Measurements from ENCODE around the gene EIF4E1B. TPM values are rescaled to one million over a fixed set of nuclear protein-coding genes. Genes with fewer than 3 reads are reported as not detected.

The EIF4E1B gene
- total and polyA plus RNA-seq, 2 donors (not counting 1 experiment from before 2014, with no cell fraction given) = not detected

DNA sequence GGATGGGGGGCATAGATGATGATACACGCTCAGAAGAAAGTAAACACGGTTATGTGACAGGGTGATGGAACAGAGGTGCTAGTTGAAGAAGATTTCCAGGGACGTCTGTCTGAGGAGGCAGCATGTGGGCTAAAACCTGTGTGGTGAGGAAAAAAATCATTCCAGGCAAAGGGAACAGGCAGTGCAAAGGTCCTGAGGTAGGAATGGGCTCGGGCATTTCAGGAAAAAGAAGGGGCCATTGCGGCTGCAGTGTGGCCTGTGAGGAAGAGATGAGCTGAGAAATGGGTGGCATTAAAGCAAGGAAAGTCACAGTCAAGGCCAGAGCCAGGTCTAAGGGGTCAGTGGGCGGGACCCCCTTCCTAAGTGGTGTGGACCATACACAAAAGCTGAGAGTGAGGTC is 35.0 kb downstream of the EIF4E1B start:
- Mint-ChIP-seq H3K4me1 (peaks cover 6% of the 10 kb centered on the region), H3K27ac (no peak overlapping the region), H3K9me3 (ENCODE audit: insufficient read depth) (no peaks in the 10 kb centered on the region), H3K27me3 (peaks cover 41% of the 10 kb centered on the region), H3K4me3 (no peak overlapping the region)
- Histone ChIP-seq H3K4me2 (replicated peaks; ENCODE audit: low read depth, low read length, poor library complexity, severe bottlenecking) (no peak overlapping the region), H3K27me3 (replicated peaks in 1 of 4; ENCODE audit: control extremely low read depth in 1 of 4, control insufficient read depth in 3 of 4, insufficient read depth in 4 of 4, low read length in 3 of 4) (peaks cover 0 to 34% (median 5%) of the 10 kb centered on the region in 4 experiments), H4K20me1 (ENCODE audit: control insufficient read depth, insufficient read depth, low read length, poor library complexity, severe bottlenecking) (no peaks in the 10 kb centered on the region), H3K79me2 (ENCODE audit: control insufficient read depth, insufficient read depth, low read length) (no peaks in the 10 kb centered on the region), H3K9me3 (ENCODE audit: control extremely low read depth in 1 of 3, control insufficient read depth in 2 of 3, insufficient read depth in 1 of 3, low read length in 2 of 3) (no peaks in the 10 kb centered on the region), H2AFZ (ENCODE audit: insufficient read depth, low read depth, low read length, poor library complexity, severe bottlenecking) (no peak overlapping the region), H3K27ac (ENCODE audit: low read length in 2 of 2) (no peak overlapping the region), H3K4me1 (ENCODE audit: control insufficient read depth in 2 of 2, insufficient read depth in 2 of 2, low read length in 2 of 2) (peaks cover 6 to 8% of the 10 kb centered on the region in 2 donors), H3K36me3 (replicated peaks in 1 of 2; ENCODE audit: control extremely low read depth in 1 of 2, control insufficient read depth in 1 of 2, extremely low read depth in 1 of 2, insufficient read depth in 2 of 2, low read length in 1 of 2) (no peaks in the 10 kb centered on the region), H3K4me3 (ENCODE audit: control extremely low read depth in 1 of 5, extremely low read depth in 1 of 5, insufficient read depth in 1 of 5, low read depth in 2 of 5, low read length in 4 of 5) (no peak overlapping the region), H3K9ac (ENCODE audit: low read length) (no peak overlapping the region)
- ATAC-seq (ENCODE audit: low read depth) (no peak), DNase-seq (no peak)
- intact Hi-C loops (cut with micrococcal nuclease) = no loop called here
- 86% methylated on average over 6 of the region's 6 CpGs for WGBS (ENCODE audit: insufficient coverage)
- ChIA-PET POLR2A (no interaction called here), CTCF (interaction anchor here (0.7 to 0.9 kb wide), 2 partner anchors 10 to 446 kb away, joined by 3 to 4 read pairs; no protein-coding TSS in a partner anchor)
- TF ChIP-seq, protein P1, sequence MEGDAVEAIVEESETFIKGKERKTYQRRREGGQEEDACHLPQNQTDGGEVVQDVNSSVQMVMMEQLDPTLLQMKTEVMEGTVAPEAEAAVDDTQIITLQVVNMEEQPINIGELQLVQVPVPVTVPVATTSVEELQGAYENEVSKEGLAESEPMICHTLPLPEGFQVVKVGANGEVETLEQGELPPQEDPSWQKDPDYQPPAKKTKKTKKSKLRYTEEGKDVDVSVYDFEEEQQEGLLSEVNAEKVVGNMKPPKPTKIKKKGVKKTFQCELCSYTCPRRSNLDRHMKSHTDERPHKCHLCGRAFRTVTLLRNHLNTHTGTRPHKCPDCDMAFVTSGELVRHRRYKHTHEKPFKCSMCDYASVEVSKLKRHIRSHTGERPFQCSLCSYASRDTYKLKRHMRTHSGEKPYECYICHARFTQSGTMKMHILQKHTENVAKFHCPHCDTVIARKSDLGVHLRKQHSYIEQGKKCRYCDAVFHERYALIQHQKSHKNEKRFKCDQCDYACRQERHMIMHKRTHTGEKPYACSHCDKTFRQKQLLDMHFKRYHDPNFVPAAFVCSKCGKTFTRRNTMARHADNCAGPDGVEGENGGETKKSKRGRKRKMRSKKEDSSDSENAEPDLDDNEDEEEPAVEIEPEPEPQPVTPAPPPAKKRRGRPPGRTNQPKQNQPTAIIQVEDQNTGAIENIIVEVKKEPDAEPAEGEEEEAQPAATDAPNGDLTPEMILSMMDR (IDR thresholded peaks at IDR 0.05) = no peak
- TF ChIP-seq EZH2 (IDR thresholded peaks at IDR 0.05; ENCODE audit: borderline replicate concordance, insufficient read depth, low read depth, low read length, poor library complexity, severe bottlenecking) = no peak

DNA sequence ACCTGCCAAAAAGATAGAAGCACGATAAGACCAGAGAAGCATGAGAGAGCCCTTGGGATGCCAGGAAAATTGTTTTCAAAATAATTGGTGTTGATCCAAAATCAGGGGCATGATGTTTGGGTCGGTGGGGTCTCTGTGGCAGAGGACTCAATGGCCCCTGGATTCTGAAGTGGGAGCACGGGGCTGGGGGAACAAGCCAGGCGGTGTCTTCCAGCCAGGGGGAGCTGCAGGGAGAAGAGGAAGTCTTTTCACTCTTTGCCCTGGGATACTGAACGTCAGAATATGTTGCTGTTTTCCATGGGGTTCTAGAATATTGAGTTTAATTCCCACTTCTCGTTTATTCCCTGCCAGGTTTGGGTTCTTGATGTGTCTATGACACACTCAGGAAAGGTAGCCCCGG is 37.2 kb downstream of the EIF4E1B start:
- H3K27ac Mint-ChIP-seq = no peak overlapping the region
- H3K27me3 Mint-ChIP-seq = peaks cover 52% of the 10 kb centered on the region
- POLR2A ChIA-PET = no interaction called here

More for the DNA sequence above, 37.2 kb downstream of the EIF4E1B start:
- Histone ChIP-seq H3K9ac (ENCODE audit: low read length) (no peak overlapping the region), H3K4me3 (ENCODE audit: control extremely low read depth in 1 of 5, extremely low read depth in 1 of 5, insufficient read depth in 1 of 5, low read depth in 2 of 5, low read length in 4 of 5) (no peak overlapping the region), H3K4me2 (replicated peaks; ENCODE audit: low read depth, low read length, poor library complexity, severe bottlenecking) (no peak overlapping the region), H3K36me3 (replicated peaks in 1 of 2; ENCODE audit: control extremely low read depth in 1 of 2, control insufficient read depth in 1 of 2, extremely low read depth in 1 of 2, insufficient read depth in 2 of 2, low read length in 1 of 2) (no peaks in the 10 kb centered on the region), H3K27me3 (replicated peaks in 1 of 4; ENCODE audit: control extremely low read depth in 1 of 4, control insufficient read depth in 3 of 4, insufficient read depth in 4 of 4, low read length in 3 of 4) (peaks cover 0 to 36% (median 6%) of the 10 kb centered on the region in 4 experiments), H3K27ac (ENCODE audit: low read length in 2 of 2) (no peak overlapping the region), H3K79me2 (ENCODE audit: control insufficient read depth, insufficient read depth, low read length) (no peaks in the 10 kb centered on the region), H3K4me1 (ENCODE audit: control insufficient read depth in 2 of 2, insufficient read depth in 2 of 2, low read length in 2 of 2) (no peaks in the 10 kb centered on the region), H2AFZ (ENCODE audit: insufficient read depth, low read depth, low read length, poor library complexity, severe bottlenecking) (no peak overlapping the region), H3K9me3 (ENCODE audit: control extremely low read depth in 1 of 3, control insufficient read depth in 2 of 3, insufficient read depth in 1 of 3, low read length in 2 of 3) (no peaks in the 10 kb centered on the region), H4K20me1 (ENCODE audit: control insufficient read depth, insufficient read depth, low read length, poor library complexity, severe bottlenecking) (no peaks in the 10 kb centered on the region)
- H3K4me1 Mint-ChIP-seq = no peaks in the 10 kb centered on the region
- CTCF ChIA-PET = interaction anchor here (3.2 kb wide), 1 partner anchor 9 kb away, joined by 18 read pairs; no protein-coding TSS in a partner anchor
- no peak for ATAC-seq (ENCODE audit: low read depth)
- no peak overlapping the region for H3K4me3 Mint-ChIP-seq
- DNase-seq = no peak
- intact Hi-C loops (cut with micrococcal nuclease) = no loop called here
- 63% methylated on average over 6 of the region's 7 CpGs for WGBS (ENCODE audit: insufficient coverage)
- TF ChIP-seq, protein P1 (IDR thresholded peaks at IDR 0.05) = no peak
- TF ChIP-seq EZH2 (IDR thresholded peaks at IDR 0.05; ENCODE audit: borderline replicate concordance, insufficient read depth, low read depth, low read length, poor library complexity, severe bottlenecking) = no peak
- H3K9me3 Mint-ChIP-seq (ENCODE audit: insufficient read depth) = no peaks in the 10 kb centered on the region
